GM19372 (cell line): ENCODE measurements around the gene COL17A1.

Source experiments
- ATAC-seq: cut with Tn5 transposase; IDR thresholded peaks from one replicate; pipeline ENCODE4 v1.9.1; 2021; ENCODE audit warnings: mild to moderate bottlenecking, low read depth, moderate library complexity; ENCODE audit not compliant: unreplicated experiment

COL17A1 gene

DNA sequence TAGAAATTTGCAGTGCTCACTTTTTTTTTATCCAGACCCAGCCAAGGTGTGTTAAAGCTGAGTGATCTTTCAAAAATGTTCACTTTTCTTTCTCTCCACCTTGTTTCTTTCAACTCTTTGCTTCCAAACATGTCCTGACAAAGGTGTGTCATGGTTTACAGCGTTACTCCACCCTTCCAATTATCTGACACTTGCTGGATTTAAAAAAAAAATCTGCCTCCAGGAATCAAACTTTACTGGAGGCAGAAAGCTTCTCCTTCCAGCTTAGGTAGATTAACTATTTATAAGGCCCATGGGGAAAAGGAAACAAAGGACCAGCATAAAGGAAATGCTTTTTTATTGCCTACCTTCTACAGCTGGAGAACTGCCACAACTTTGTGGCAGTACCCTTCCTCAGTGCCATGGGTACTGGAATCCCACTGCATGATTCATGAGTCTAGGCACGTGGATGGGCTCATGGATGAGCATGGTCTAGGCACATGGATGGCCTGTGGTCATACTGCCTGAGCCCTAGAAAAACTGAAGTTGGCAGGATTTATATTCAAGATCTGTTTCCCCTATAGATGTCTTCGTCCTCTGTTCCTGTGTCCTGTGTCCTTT, at the start of gene COL17A1:
COL17A1 (minus strand) TSS at position 80 of the 600 bp plus-strand sequence. CDS start 5,207 bp downstream, outside the sequence.
- ATAC-seq = no peak

DNA sequence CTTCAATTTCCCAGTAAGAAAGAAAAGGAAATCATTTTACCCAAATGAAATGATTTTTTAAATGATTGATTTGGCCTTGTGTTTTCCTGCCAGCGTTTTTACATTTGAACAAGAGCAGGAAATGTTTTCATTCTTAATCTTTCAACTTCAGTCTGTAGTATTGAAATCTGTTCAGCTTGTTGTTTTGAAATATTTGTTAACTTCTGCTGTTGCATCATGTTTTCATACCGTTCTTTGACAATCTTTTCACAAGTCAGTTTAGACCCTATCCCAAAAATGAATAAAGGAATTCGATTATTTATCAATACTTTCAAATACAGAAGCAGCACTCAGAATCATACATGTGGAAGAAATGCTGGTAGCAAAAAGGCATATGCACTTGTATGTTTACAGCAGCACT, 44.4 kb upstream of the COL17A1 start:
- no peak for ATAC-seq

DNA sequence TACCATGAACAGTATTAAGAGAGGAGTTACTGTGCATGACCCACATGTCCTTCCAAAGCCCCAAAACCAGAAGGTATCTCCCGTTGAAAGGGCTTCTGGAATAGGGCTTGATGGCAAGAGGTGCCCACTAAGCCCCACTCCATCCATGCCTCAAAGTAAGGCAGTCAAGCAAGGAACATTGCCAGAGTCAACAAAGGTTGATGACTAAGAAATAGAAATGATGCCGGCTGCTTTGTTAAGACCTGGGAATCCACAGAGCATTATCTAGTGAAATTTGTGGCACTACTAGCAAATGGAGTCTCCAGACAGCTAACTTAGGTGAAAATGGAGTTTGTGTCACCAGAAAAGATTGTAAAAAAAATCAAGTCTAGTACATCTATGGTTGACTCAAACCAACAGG, 42.5 kb upstream of the COL17A1 start:
- no peak for ATAC-seq

DNA sequence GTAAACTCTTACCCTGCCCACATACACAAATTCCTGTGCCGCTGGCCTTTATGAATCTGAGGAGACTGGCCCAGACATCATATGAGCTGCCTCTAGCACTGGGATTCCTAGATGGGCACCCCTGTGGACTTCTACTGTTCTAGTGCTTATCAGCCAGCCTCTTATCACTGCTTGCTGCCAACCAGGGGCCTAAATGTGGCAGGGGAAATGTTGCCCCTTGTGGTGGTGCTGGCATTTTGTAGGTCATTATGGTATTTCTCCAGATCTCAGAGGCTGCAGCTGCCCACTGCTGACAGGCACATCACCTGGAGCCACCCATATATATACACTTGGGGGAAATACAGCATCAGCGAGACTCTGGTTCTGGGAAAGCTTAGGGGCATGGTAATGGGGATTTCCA, 41.7 kb upstream of the COL17A1 start:
- ATAC-seq = no peak

DNA sequence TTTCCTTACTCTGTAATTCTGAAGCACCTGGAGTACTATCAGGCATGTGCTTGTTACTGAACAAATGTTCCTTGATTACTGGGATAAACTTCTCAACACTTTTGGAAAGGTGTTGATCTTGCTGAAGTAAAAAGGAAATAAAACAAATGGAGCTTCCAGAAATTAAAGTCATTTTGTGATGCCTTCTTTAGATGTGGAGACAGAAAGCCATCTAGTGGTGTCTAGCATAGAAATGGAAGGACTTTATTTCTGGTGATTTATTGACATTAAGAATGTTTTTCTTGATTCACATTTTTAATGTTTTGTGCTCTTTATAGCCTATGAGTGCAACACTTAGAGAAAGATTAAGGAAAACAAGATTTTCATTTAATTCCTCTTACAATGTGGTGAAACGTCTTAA, 37.7 kb upstream of the COL17A1 start:
- no peak for ATAC-seq

DNA sequence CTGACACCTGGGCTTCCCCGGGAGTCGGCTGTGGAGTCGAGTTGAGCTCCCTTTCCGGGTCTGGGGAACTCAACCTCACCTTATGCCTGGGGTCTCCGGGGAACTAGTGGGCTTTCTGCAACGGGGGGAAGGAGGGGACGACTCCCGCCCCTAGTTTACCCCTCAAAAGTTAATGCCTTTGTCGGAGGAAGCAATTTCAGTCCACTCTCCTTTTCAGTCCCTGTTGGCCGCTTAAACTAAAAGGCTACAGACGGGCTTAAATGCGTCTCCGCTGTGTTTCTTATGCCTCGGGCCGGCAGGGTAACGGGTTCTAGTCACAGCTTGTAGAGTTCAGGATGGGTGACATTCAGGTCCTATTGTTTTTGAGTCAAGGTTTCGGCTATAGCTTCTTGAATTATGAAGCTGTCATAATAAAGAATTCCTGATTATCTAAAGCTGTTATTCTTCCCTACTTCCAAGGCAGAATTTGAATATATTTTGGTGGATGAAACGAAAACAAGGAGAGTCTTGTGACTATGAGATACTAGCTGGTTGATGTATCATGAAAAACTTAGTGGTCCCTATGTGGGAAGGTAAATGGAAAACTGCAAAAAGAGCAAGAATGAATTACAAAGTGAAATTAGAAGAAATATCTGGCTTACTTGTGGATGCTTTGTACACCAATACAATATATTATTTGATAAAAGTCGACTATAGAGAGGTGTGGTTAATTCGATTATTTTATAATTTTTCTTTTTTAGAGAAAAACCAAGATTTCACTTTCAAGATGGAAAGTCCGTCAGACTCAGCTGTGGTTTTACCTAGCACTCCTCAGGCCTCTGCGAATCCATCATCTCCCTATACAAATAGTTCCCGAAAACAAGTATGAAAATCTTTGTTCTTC, 36.8 kb upstream of the COL17A1 start:
- peak; percentile 1 for ATAC-seq

DNA sequence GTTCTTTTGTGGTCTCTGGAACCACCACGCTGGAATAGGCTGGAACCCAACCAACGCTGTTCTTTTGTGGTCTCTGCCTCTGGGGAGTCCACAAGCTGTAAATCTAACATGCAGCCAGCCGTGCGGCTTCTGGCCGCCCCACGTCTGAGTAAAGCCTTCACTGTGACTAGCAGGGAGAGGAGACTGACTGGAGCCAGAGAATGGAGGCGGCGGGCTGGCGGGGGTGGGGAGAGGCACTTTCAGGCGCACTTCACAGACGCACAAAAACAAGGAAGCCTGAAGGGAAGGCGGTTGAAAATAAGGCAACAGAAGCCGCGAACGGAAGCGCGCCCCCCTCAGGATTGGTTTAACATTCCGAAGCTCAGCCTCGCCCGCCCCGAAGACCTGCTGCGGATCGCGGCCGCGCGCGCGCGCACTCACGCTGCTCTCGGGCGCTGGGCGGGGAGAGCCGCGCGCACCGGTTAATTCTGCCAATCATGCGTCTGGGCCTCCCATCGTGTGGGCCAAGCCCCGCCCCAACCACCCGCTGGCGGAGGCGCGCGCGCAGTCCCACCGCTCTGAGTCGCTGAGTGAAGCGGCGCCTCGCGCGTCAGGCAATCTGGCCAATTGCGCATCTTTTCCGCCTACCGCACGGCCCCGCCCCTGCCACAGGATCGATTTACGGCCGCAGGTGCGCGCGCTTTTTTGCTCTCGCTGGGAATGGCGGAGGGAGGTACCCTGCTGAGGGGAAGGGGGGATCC, 36.0 kb upstream of the COL17A1 start, which contains the start of gene SFR1:
SFR1 (plus strand) TSS at position 687 of the 740 bp plus-strand sequence; CDS start at position 700, 13 bp downstream.
- ATAC-seq = peak; percentile 86

DNA sequence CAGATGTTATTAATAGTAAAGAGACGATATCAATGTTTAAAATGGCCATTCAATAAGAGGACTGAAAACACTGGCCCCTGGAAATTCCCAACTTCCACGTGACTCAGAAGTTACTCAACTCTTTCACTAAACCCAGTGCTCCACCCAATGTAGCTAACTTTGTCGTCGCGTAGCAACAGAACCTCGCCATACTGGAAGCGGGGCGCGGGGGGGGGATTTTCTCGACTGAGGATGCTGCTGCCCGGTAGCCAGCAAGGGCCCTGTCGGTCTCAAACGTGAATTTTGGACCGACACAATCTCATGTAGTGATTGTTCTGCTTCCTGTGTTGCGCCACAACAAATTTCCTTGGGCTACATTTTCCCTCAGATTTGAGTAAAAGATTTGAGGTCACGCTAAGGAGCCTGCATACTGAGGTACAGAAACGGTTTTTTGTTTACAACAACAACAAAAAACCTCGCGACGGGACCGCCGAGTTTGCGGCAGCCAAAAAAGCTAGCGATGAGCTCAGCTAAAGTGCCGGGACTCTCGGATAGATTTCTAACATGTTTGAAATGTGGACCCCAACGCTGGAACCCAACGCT, 35.3 kb upstream of the COL17A1 start:
- ATAC-seq = peak; percentile 23

DNA sequence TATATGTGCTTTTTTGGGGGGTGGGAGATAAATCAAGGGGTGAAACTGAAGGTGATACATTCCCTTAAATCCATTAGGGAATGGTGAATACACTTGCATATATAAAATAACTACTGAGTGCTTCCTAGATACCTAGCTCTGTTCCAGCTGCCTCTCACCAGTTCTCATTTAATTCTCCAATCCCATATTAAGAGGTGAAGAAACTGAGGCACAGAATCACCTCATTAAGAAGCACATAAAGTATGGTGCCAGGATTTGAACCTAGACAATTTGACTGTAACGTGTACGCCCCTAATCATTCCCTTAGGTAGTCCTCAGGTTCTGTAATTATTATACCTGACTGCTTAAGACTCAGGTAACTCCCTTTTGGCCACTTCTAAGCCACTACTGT, 34.8 kb upstream of the COL17A1 start:
- no peak for ATAC-seq

DNA sequence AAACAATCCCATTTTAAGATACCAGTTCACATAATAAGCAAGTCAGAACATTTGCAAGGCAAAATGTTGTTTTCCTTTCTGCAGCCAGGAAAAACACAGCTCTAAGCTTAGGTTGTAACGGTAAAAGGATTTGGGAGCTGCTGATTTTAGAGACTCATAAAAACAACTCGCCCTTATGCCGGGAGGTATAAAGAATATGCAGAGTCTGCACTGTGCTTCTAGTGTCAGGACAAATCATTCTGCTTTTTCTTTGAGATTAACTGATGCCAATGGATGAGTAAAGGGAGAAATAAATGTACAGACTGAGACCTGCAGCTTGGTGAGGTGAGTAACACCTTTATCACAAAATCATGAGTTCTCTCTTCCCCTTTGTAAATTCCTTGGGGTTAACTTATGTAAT, 34.3 kb upstream of the COL17A1 start:
- no peak for ATAC-seq

DNA sequence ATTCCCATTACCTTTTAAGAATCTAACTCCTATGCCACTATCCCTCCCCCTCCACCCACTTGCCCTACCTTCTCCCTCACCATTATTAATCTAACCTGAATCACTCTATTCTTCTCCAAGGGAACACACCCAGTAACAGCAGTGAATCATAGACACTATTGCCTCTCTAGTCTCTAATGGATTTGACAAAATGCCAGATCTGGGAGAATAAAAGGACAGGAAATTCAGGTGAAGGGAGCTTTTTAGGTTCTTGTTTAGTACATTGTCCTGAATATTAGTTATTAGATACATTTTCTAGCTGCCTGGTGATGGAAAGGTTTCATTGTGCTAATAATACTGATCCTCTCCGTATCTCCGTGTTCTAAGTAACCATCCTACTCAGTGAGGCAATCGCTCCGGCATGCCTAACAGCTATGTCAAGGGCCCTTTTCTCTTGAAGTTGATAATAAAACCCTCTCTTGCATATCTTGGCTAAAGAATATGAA, 32.2 kb upstream of the COL17A1 start:
- no peak for ATAC-seq

DNA sequence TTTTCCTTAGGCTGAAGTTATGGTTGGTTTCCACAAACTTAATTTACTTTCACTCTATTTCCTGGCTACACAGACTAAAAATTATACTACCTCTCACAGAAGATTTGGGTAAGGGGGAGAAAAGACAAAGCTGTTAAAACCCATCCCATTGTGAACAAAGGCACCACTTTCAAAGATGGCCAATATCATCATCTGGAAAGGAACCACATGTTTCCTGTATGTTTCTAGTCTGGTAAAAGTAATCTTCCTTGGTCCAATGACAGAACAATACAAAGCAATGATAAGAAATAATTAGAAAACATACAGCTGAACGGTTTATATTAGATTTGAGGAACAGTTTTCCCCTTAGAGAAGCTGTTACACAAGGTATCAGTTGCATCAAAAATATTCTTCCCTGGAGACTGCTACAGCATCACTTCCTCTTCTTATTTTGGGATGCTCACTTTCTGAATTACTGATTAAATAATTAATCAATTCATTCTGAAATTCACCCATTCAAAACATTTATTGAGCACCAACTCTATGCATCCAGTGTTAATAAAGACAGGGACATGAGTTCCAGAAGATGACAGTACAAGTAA, 27.8 kb upstream of the COL17A1 start:
- ATAC-seq = no peak

DNA sequence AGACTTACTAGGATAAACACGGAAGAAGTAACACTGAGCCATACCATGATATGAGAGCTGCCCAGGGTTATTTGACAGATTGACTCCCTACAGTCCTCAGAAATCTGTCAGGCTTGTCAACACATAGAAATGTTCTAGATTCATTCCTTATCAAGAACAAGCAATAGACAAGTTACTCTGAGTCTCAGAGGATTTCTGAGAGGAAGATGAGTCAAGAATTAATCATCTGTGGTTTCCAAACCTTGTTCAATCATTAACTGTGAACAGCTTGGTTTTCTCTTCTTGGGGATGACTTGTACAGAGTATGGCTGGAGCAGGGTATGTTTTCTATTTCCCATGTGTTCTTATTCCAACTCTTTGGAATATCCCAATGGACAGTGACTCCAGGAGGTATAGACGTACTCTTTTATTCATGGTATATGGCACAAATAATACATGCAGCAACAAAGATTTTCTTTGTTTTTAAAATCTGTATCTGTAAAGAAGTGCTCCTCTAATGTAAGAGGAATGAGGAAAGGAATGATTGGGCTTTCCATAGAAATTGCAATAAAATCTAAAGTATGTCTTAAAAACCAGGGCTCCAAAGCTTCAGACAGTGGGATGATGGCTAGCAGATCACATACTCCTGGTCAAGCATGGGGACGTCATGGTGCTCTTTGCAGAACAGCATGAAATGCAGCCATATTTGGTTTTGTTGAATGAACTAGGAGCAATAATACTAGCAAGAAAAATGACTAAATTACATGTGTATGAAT, 24.4 kb upstream of the COL17A1 start:
- ATAC-seq = peak; percentile 92

DNA sequence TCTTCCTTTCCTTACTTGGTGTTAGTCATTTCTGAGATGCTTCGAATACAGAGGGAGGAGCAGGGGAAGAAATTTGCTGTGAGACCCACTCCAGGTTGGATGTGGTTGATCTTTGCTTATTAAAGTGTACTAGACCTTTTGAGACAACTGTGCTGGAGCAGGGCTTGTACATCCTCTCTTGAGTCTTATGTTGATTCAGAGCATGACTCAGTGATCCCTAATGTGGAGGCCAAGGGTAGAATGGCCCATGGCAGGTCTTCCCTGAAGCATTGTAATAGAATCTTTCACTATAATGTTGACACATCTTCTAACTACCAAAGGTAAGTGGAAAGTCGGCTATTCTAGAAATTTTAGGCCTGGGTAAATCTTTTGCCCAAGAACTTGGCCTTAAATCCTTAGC, 19.2 kb upstream of the COL17A1 start:
- no peak for ATAC-seq

DNA sequence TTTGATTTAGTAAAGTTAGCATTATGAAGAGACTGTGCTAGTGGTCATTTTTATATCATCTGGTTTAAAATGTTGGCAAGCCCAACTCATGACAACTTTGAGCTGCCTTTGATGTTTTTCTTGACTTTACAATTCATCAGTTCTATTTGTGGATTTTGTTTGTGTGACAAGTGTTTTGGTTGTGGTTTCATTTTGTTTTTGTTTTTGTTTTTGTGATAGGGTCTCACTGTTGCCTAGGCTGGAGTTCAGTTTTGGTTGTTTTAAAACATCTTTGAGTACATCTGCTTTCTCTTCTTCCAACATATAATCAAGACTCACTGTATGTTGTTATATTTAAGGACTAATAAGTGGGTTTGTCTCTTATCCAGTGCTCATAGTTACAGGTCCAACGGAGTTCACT, 18.7 kb upstream of the COL17A1 start:
- ATAC-seq = no peak

DNA sequence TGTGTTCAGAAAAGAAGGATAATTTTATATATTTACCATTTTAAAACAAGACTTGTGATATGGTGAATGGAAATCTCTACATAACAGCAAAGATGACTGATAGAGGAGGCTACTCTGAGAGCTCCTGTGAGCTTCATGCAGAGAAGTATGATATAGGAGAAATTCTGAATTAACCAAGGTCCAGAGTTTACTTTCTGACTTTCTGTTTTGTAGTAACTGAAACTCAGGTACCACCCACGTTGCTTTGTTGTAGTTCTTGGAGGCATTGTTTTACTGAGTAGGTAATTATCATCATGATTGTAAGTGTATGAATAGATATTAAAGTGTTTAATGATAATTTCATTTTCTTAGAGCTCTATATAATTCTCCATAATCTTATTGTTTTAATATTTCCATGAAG, 18.3 kb upstream of the COL17A1 start:
- no peak for ATAC-seq

DNA sequence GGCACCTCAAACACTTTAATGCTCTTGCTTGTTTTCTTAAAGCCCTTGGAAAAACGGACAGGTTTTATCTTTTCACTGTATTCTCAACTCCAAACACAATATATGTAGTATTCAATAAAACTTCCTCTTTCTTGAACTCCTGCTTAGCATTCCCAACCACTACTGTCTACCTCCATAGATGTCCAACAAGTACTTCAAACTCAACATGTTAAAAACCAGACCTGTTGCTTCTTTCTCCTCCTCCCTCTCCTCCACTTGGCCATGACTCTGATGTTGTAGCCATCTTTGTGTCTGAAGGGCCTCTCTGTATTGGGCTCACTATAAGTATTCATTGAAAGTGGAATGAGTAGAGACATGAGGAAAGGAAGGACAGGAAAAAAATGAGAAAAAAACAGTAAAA, 16.2 kb upstream of the COL17A1 start:
- no peak for ATAC-seq

DNA sequence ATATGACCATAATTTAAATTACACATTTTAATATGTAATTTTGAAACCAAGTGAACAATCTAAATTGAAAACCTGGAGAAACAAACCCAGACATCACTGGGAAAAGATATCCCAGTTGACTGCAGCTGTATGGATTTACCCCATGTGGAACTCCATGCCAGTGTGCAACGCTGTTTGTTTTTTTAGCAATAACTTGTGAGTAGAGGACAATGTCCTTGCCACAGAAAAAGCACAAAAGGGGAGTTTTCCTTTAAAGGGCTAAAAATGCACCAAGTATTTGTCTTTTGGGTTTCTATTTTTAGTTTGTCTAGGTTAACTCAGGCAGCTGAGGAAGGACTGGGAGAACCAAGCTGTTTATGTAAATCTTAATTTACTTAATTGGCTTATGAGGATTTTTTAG, 15.1 kb upstream of the COL17A1 start:
- no peak for ATAC-seq

DNA sequence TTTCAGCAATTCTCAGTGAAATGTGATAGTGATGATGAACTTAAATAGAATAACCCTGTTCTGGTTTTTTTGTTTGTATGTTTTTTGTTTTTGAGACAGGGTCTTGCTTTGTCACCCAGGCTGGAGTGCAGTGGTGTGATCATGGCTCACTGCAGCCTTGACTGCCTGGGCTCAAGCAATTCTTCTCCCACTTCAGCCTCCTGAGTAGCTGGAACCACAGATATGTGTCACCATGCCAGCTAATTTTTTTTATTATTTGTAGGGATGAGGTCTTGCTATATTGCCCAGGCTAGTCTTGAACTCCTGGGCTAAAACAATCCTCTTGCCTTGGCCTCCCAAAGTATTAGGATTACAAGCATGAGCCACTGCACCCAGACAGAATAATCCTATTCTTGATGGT, 14.3 kb upstream of the COL17A1 start:
- no peak for ATAC-seq

DNA sequence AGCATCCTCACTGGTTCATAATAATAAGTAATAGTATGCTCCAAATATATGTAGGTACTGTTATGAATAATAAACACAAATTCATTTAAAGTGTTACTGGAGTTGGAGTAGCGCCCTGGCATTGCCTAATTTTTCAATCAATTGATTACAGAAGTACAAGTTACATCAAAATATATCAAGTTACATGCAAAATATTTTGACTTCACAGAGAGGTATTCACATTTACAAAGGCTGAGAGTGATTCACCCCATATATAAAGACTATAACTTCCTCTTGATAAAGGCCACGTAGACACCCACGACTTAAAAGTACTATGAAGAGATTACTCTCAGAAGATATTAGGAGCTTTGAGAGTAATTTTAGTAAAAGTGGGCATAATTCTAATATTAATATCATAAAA, 13.6 kb upstream of the COL17A1 start:
- ATAC-seq = no peak
